ENCODE data around the gene NGLY1.

GRCh38 chr3:25728101-25728500, 55.1 kb downstream of the NGLY1 start:
- TF ChIP-seq CTCF (IDR thresholded peaks at IDR 0.05) (no peak), POLR2A (IDR thresholded peaks at IDR 0.05) (no peak)
